Stimulated activated CD4-positive, alpha-beta T cell treated with anti-CD3 and anti-CD28 coated beads, Interleukin-15, amount 100 ng/mL, for 48 hours (primary cell): ENCODE results near the gene FDX1.

ENCODE experiments used
- DNase-seq, 2 donors: peaks; one replicate each; pipeline ENCODE4 v3.0.0-alpha.2; 2020; ENCODE audit warnings: low read depth in 2 of 2

The FDX1 gene

DNA sequence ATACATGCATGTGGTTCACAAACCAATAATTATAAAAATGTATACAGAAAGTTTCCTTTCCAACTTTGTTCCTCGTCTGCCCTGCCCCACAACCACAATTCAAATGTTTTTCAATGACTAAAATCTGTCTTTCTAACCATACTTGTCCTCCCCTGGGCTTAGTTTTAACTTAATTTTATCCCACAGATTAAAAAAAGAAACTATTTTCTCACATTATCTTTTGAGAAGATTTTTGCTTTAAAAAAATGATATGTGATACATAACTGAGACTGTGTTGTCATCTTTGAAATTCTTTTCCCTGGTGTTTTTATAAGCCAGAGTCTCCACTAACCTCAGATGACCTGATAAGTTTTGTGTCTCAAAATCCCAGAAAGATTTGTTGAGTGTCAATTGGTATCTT, 79.0 kb downstream of the FDX1 start:
- DNase-seq: no peak

DNA sequence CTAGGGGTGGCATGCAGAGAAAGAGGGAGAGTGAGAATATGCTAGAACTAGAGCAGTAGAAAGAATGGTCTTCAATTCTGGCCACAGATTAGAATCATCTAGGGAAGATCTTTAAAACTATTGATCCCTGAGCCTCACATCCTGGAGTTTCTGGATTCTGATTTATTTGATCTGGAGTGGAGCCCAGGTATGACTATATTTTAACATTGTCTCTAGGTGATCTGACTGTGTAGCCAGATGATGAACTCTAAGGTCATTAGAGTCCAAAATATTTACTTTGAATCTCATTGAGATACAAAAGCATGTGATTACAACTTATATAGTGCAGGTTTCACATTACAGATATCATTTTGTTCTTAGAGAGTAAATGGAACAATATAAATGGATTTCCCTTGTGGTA, 79.7 kb downstream of the FDX1 start:
- no peak for DNase-seq

DNA sequence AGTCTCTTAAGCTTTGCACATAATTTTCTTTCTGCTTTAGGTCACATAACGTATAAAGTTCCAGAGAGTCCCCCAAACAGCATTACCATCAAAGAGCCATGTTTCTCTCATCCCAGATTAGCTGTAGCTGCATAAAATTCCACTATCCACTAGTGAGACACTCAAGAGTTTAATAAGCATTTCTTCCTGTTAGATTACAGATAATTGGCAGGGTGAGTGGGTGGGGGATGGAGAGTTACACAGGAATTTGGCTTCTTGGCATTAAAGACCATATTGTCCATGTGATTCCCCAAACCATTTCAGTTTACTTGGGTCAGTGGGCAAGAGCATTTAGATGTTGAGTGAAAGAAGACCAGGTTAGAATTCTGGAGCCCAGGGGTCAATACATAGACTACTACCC, 82.3 kb downstream of the FDX1 start:
- DNase-seq: no peak

DNA sequence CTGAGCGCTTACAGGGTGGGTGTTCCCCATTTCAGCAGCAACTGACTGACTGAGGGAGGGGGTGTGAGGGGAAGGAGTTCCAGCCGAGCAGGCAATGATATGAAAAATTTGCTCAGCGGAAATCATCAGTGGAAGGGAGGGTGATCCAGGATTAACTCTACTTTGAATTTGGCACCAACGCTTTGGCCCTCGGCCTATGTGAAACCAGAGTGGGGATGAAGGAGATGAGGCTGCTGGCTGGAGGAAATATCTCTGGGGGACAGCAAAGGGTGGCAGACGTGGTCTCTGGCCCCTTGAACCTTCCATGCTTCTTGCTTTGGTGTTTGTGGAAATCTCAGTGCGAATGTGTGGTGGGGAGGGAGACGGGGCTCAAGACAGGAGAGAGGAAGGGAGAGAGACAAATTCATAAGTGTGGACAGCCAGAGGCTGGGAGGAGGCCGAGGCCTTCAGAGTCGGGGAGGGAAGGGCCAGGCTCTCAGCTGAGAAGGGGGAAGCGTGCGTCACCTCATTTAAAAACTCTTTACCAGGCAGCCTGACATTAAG, 83.6 kb downstream of the FDX1 start:
- no peak for DNase-seq

DNA sequence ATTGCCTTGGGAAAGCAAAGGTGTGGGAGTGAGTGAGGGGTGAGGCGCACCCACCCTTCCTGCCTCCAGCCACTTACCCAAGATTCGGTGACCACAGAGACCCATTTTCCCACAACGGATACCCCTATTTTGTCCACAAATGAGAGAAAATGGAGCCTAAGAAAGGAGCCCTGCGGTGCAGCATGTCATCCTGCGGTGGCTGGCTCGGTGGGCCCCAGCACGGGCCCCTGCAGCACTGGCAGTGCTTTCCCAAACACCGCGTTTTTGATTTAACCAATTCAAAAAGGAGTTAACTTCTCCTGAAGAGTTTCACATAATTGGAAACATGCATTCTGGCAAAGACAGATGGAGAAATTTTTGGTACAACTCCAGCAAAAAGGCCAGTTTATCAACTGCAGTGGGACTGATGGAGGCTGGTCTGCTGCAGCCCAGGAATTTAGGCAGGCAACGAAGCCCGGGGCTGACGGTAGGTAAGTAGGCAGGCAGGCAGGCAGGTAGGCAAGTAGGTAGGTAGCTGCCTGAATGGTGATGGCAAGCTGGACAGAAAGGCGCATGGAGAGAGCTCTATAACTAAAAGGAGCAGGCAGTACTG, 84.2 kb downstream of the FDX1 start:
- DNase-seq: no peak
